H9 (cell line): ENCODE results near the gene STAT1. TPM values are rescaled to one million over a fixed set of nuclear protein-coding genes. Genes with fewer than 3 reads are reported as not detected.

Experiments used
- DNase-seq: peaks from one replicate; pipeline ENCODE4 v3.0.0-alpha.2; 2017
- H2AFZ ChIP-seq: one replicate; pipeline ENCODE4 v1.6.1; 2013; ENCODE audit warnings: mild to moderate bottlenecking, low read length, control low read depth, moderate library complexity
- H2AK5ac ChIP-seq: 2 replicates; pipeline ENCODE4 v1.6.1; 2013; ENCODE audit warnings: low read length, control low read depth, mixed read lengths; ENCODE audit not compliant: insufficient read length
- H2BK120ac ChIP-seq: one replicate; pipeline ENCODE4 v1.6.1; 2013; ENCODE audit warnings: low read depth, mild to moderate bottlenecking, low read length, control low read depth, inconsistent platforms; ENCODE audit not compliant: poor library complexity, severe bottlenecking
- H2BK12ac ChIP-seq: 2 replicates; pipeline ENCODE4 v1.6.1; 2013; ENCODE audit warnings: low read length, control low read depth, mixed read lengths, low read depth; ENCODE audit not compliant: insufficient read length
- H2BK15ac ChIP-seq: 2 replicates; pipeline ENCODE4 v1.6.1; 2013; ENCODE audit warnings: low read depth, low read length, control low read depth
- H2BK20ac ChIP-seq: one replicate; pipeline ENCODE4 v1.6.1; 2013; ENCODE audit warnings: low read depth, mild to moderate bottlenecking, low read length, control low read depth, inconsistent platforms; ENCODE audit not compliant: poor library complexity, severe bottlenecking
- H2BK5ac ChIP-seq: 2 replicates; pipeline ENCODE4 v1.6.1; 2013; ENCODE audit warnings: low read length, control low read depth, mixed read lengths; ENCODE audit not compliant: insufficient read length
- H3K14ac ChIP-seq: 2 replicates; pipeline ENCODE4 v1.6.1; 2013; ENCODE audit warnings: low read length, control low read depth; ENCODE audit not compliant: insufficient read depth
- H3K18ac ChIP-seq: 2 replicates; pipeline ENCODE4 v1.6.1; 2013; ENCODE audit warnings: low read depth, mild to moderate bottlenecking, mixed read lengths, low read length, control low read depth; ENCODE audit not compliant: insufficient read length
- H3K23ac ChIP-seq: 2 replicates; pipeline ENCODE4 v1.6.1; 2013; ENCODE audit warnings: low read length, control low read depth, mixed read lengths, low read depth; ENCODE audit not compliant: insufficient read length
- H3K23me2 ChIP-seq: 2 replicates; pipeline ENCODE4 v1.6.1; 2013; ENCODE audit warnings: low read depth, mild to moderate bottlenecking, mixed read lengths, low read length, control low read depth; ENCODE audit not compliant: insufficient read length, poor library complexity, severe bottlenecking
- H3K27ac ChIP-seq: 2 replicates; pipeline ENCODE4 v1.5.1; 2013; ENCODE audit warnings: low read length, control low read depth, mixed read lengths, low read depth; ENCODE audit not compliant: insufficient read length
- H3K27me3 ChIP-seq: 2 replicates; pipeline ENCODE4 v1.6.1; 2013; ENCODE audit warnings: low read length, control low read depth, inconsistent platforms; ENCODE audit not compliant: insufficient read depth
- H3K4ac ChIP-seq: 2 replicates; pipeline ENCODE4 v1.6.1; 2013; ENCODE audit warnings: low read depth, mild to moderate bottlenecking, control low read depth, inconsistent platforms, low read length, moderate library complexity
- H3K4me1 ChIP-seq: 2 replicates; pipeline ENCODE4 v1.6.1; 2013; ENCODE audit warnings: low read length, control low read depth, inconsistent platforms; ENCODE audit not compliant: insufficient read depth
- H3K4me2 ChIP-seq: 2 replicates; pipeline ENCODE4 v1.6.1; 2013; ENCODE audit warnings: low read length, control low read depth, mixed read lengths; ENCODE audit not compliant: insufficient read length, insufficient read depth
- H3K56ac ChIP-seq: 2 replicates; pipeline ENCODE4 v1.6.1; 2013; ENCODE audit warnings: low read depth, mild to moderate bottlenecking, mixed read lengths, low read length, control low read depth; ENCODE audit not compliant: insufficient read length
- H3K79me1 ChIP-seq: 2 replicates; pipeline ENCODE4 v1.6.1; 2013; ENCODE audit warnings: low read depth, mild to moderate bottlenecking, moderate library complexity, low read length, control low read depth, inconsistent platforms; ENCODE audit not compliant: insufficient read depth, poor library complexity, severe bottlenecking
- H3K79me2 ChIP-seq: 2 replicates; pipeline ENCODE4 v1.6.1; 2013; ENCODE audit warnings: low read length, control low read depth, inconsistent platforms; ENCODE audit not compliant: insufficient read depth
- H3K9ac ChIP-seq: 2 replicates; pipeline ENCODE4 v1.6.1; 2013; ENCODE audit warnings: low read length, control low read depth, mixed read lengths; ENCODE audit not compliant: insufficient read length; ENCODE audit errors: extremely low read depth
- H3K9me3 ChIP-seq: one replicate; pipeline ENCODE4 v1.6.1; 2013; ENCODE audit warnings: low read depth, low read length, inconsistent platforms; ENCODE audit not compliant: control insufficient read depth
- H3T11ph ChIP-seq: one replicate; pipeline ENCODE4 v1.6.1; 2013; ENCODE audit warnings: mild to moderate bottlenecking, low read length, control low read depth, inconsistent platforms
- H4K20me1 ChIP-seq: one replicate; pipeline ENCODE4 v1.6.1; 2013; ENCODE audit not compliant: control insufficient read depth, insufficient read length, insufficient read depth
- H4K5ac ChIP-seq: 2 replicates; pipeline ENCODE4 v1.6.1; 2013; ENCODE audit warnings: low read depth, mild to moderate bottlenecking, mixed read lengths, low read length, control low read depth; ENCODE audit not compliant: insufficient read length
- H4K8ac ChIP-seq: replicated peaks from 2 replicates; pipeline ENCODE4 v1.6.1; 2013; ENCODE audit warnings: low read length, control low read depth, mixed read lengths, low read depth; ENCODE audit not compliant: insufficient read length
- H4K91ac ChIP-seq: 2 replicates; pipeline ENCODE4 v1.6.1; 2013; ENCODE audit warnings: low read depth, mild to moderate bottlenecking, moderate library complexity, mixed read lengths, low read length, control low read depth; ENCODE audit not compliant: insufficient read length
- H3K27ac Mint-ChIP-seq, 3 experiments: 2 replicates in 2 of 3; 3 replicates in 1 of 3; pipeline ENCODE4 v1.8.0; 2020 to 2021; ENCODE audit warnings: mixed read lengths in 3 of 3, mild to moderate bottlenecking in 1 of 3, moderate library complexity in 1 of 3
- H3K27me3 Mint-ChIP-seq: 2 replicates; pipeline ENCODE4 v1.8.0; 2021; ENCODE audit warnings: low read depth, mild to moderate bottlenecking, moderate library complexity, mixed read lengths
- H3K36me3 Mint-ChIP-seq, 3 experiments: 2 replicates in 2 of 3; 3 replicates in 1 of 3; pipeline ENCODE4 v1.8.0; 2020 to 2021; ENCODE audit warnings: low read depth in 3 of 3, mixed read lengths in 3 of 3; ENCODE audit not compliant: insufficient read depth in 1 of 3
- H3K4me1 Mint-ChIP-seq, 2 experiments: 2 replicates each; pipeline ENCODE4 v1.8.0; 2020; ENCODE audit warnings: mixed read lengths in 2 of 2
- H3K4me3 Mint-ChIP-seq, 2 experiments: 2 replicates in 1 of 2; 3 replicates in 1 of 2; pipeline ENCODE4 v1.8.0; 2020 to 2021; ENCODE audit warnings: mild to moderate bottlenecking in 2 of 2, mixed read lengths in 2 of 2, moderate library complexity in 1 of 2
- H3K9me3 Mint-ChIP-seq, 2 experiments: 2 replicates in 1 of 2; 3 replicates in 1 of 2; pipeline ENCODE4 v1.8.0; 2020; ENCODE audit warnings: mild to moderate bottlenecking in 2 of 2, mixed read lengths in 2 of 2, moderate library complexity in 1 of 2
- WGBS: extraction: QIAGEN DNeasy Blood & Tissue Kit; methylation state at CpG from one replicate; pipeline ENCODE4 v1.1.7; 2013; ENCODE audit warnings: missing lambda C conversion rate, low lambda C conversion rate, mixed read lengths; ENCODE audit not compliant: insufficient read length; ENCODE audit errors: extremely low coverage; 5-methylcytosine and 5-hydroxymethylcytosine counted together
- total RNA-seq: library from RNA; stranded (reverse); gene quantifications from 2 replicates; pipeline ENCODE4 v1.2.1, GENCODE V29; 2021
- TF ChIP-seq, protein P1 (sequence below): fragments of 200-600 bp; sonication (generic); conservative IDR thresholded peaks from 3 replicates; pipeline ENCODE4 v1.8.0; 2021; ENCODE audit warnings: antibody characterized with exemption, mild to moderate bottlenecking

Gene STAT1
- total RNA-seq, 1 experiment from 2014 or later = 48.1 TPM

DNA sequence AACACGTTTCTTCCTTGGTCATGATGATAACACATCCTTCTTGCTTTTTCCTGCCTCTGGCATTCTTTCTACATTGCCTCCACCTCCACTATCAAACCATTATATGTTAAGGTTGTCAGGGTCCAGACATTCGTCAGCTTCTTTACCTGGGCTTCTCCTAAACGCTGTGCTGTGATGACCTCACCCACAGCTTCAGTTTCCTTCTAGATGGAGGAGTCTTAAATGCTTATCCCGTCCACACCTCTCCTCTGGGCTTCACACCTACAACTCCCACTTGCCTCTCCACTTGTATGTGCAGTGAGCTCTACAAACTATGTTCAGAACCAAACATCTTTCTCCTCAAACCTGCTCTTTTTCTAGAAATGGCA lies 666 bp upstream of the STAT1 start:
- no CpG with 5 or more reads among the region's 4 CpGs for WGBS
- H2BK12ac ChIP-seq = no peak overlapping the region
- peak overlapping the region; percentile 65 for H3K9ac ChIP-seq
- H2BK20ac ChIP-seq = no peak overlapping the region
- no peak overlapping the region for H3K23ac ChIP-seq
- no peak overlapping the region for H2BK5ac ChIP-seq
- no peak overlapping the region for H3K56ac ChIP-seq
- H2AFZ ChIP-seq = no peak overlapping the region
- H2BK120ac ChIP-seq = no peak overlapping the region
- TF ChIP-seq, protein P1, sequence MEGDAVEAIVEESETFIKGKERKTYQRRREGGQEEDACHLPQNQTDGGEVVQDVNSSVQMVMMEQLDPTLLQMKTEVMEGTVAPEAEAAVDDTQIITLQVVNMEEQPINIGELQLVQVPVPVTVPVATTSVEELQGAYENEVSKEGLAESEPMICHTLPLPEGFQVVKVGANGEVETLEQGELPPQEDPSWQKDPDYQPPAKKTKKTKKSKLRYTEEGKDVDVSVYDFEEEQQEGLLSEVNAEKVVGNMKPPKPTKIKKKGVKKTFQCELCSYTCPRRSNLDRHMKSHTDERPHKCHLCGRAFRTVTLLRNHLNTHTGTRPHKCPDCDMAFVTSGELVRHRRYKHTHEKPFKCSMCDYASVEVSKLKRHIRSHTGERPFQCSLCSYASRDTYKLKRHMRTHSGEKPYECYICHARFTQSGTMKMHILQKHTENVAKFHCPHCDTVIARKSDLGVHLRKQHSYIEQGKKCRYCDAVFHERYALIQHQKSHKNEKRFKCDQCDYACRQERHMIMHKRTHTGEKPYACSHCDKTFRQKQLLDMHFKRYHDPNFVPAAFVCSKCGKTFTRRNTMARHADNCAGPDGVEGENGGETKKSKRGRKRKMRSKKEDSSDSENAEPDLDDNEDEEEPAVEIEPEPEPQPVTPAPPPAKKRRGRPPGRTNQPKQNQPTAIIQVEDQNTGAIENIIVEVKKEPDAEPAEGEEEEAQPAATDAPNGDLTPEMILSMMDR = no peak
- no peak overlapping the region for H3K4ac ChIP-seq
- no peaks in the 10 kb centered on the region for H4K20me1 ChIP-seq
- H3K27me3 ChIP-seq = peaks cover 3% of the 10 kb centered on the region; the same call in 1 of the 2 replicates
- DNase-seq = no peak
- no peak overlapping the region for H3K4me3 Mint-ChIP-seq
- H3K4me1 ChIP-seq = 0 out of 2 replicates have a peak, but pooled peaks cover 2% of the 10 kb centered on the region
- no peaks in the 10 kb centered on the region for H3K9me3 ChIP-seq
- H3K4me1 Mint-ChIP-seq = no peaks in the 10 kb centered on the region
- H3K79me2 ChIP-seq = peaks cover 2% of the 10 kb centered on the region; the same call in 1 of the 2 replicates
- H2BK15ac ChIP-seq = no peak overlapping the region
- no peak overlapping the region for H3T11ph ChIP-seq
- H2AK5ac ChIP-seq = no peak overlapping the region
- H3K27ac Mint-ChIP-seq = no peak overlapping the region
- peaks cover 7% of the 10 kb centered on the region for H3K23me2 ChIP-seq
- H3K27ac ChIP-seq = peak overlapping the region; percentile 14
- H3K9me3 Mint-ChIP-seq = peaks cover 0 to 4% of the 10 kb centered on the region in 2 experiments; a peak in 1 of 5 replicates
- H3K14ac ChIP-seq = no peak overlapping the region
- no peak overlapping the region for H4K8ac ChIP-seq
- H3K4me2 ChIP-seq = peak overlapping the region; percentile 66
- H3K18ac ChIP-seq = no peak overlapping the region
- peaks cover 10% of the 10 kb centered on the region for H3K27me3 Mint-ChIP-seq
- H4K5ac ChIP-seq = no peak overlapping the region
- no peak overlapping the region for H4K91ac ChIP-seq
- H3K36me3 Mint-ChIP-seq = peaks cover 0 to 10% (median 4%) of the 10 kb centered on the region in 3 experiments; a peak in 3 of 7 replicates
- H3K79me1 ChIP-seq = no peaks in the 10 kb centered on the region
